Superior temporal gyrus (tissue), 1 donor: ENCODE results near the gene NRXN3.
A peak's percentile ranks its signal among the peaks of the same experiment; 100 is the strongest.

ENCODE experiments used
- DNase-seq: peaks from one replicate; pipeline ENCODE4 v3.0.0-alpha.2; 2016; ENCODE audit errors: extremely low spot score

NRXN3 gene

DNA sequence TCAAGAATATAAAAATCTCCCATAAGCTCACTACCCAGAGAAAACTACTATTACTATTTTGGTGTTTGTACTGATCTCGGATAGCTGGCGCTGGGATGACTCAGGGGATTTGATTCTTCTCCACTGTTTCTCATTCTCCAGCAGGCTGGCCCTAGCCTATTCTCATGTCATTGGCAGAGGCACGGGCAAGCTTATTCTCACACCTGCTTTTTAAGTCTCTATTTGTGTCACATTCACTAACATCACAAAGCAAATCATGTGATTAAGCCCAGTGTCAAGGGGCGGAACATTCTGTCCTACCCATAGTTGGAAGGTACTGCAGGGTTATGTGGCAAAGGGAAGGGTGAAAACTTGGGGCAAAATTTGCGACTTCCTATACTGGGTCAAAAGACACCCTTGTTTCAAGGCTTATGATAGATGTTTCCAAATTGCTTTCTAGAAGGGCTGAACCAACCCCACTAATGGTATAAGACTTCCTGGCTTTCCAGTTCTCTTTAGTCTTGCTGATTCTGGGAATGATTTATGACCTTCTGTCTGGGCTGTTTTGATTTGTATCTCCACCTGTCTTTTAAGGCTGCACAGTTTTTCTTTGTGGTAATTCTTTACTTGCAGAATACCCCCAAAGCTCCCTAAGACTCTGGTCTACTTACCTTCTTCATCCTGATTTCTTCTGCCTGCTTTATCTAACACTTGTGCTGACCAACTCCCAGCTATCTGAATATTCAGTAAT is 406.4 kb downstream of the NRXN3 start:
- DNase-seq: no peak

DNA sequence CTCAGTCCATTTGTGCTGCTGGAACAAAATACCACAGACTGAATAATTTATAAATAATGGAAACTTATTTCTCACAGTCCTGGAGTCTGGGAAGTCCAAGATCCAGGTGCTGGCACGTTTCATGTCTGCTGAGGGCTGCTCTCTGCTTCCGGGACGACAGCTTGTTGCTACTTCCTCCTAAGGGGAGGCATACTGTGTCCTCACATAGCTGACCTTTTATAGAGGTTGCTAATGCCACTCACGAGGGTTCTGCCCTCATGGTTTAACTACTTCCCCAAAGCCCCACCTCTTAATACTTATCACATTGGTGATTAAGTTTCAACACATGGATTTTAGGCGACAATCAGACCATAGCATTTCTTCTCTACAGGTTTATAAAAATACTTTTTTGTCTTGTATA is 411.1 kb downstream of the NRXN3 start:
- no peak for DNase-seq

DNA sequence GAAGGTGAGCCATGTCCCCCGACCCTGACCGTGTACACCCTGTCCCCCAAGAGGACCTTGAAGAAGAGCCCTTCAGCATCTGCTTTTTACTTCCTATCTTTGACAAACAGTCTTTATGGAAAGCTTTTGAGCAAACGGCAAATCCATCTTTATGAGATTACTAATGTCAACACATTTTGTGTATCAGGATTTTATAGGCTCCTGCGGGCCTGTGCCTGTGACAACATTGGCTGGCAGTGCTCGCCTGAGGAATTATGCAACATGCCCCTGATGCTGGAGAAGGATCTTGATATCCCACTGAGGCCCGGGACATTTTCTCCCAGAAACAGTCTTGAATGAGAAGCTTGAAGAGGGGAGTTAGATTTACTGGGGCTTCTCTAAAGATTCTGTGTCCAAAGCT is 416.5 kb downstream of the NRXN3 start:
- no peak for DNase-seq

DNA sequence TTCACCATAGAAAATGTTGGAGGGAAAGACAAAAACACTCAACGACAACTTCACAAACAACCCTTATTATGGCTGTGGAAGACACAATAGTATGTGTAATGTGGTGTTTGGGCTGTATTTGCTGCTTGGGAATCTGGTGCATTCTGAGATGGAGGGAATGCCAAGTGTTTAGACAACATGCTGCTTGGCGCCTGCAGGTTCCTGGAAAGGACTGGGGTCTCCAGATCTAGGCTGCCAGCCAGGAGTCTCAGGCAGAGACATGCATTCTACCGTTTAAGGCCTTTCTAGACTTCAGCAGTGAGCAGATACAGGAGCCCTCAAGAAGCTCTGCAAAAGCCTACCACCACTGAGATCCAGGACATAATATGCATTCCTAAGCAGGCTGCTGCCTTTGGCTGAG is 418.7 kb downstream of the NRXN3 start:
- no peak for DNase-seq

DNA sequence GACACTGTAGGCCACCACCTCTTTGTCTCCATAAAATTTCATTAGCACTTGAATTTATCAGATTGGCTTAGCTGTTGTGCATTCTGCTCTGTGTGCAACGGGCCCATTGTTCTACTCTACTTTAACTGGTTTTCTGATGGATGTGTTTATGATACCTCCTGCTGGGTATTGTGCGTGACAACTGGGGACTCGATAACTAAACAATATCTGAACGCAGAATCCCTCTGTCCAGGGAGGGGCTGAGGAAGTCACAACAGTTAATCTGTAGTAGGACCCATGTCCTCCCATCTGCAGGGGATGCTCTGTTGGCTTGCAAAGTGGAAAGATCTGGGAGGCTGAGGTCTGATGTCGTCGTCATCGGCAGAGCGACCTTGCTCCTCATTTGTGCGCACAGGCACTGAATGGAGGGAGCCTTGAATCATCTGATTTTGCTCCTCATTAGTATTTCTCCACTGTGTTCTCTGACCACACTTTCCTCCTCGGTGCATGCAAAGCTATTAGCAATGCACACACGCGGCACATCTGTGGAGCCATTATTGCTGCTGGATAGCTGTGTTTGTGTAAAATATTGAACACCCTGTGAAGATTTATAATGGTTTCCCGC is 422.5 kb downstream of the NRXN3 start:
- DNase-seq: no peak

DNA sequence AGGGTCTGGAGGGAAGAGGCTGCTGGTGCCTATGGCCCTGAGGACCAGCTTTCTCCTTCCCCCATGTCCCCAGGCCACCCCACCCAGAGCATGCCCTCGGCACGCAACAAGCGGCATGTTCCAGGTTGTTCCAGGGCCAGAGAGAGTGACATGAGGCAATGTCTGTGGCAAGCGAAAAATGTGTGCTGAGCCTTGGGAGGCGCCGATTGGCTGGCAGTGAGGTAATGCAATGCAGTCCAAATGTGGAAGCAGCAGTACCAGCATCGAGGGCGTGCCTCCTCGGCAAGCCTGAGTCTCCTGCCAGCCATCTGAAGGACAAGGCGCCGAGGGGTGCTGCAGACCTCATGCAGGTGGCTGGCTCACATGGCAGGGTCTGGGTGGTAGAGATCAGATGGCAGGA is 423.8 kb downstream of the NRXN3 start:
- DNase-seq: no peak

DNA sequence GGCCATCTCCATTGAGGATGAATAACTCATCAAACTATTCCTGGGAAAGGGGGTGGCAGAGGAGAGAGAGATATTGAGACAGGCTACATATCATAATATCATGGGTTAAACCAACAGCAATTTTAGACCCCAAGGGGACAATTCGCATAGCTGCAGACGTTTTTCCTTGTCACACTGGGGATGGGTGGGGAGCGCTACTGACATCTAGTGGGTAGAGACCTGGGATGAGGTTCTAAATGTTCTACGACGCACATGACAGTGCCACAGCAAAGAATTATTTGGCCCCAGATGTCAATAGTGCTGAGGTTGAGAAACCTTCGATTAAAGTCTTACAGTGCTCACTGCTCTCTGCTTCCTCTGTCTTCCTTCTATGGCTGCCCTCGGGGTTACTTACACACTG is 425.6 kb downstream of the NRXN3 start:
- DNase-seq: no peak

DNA sequence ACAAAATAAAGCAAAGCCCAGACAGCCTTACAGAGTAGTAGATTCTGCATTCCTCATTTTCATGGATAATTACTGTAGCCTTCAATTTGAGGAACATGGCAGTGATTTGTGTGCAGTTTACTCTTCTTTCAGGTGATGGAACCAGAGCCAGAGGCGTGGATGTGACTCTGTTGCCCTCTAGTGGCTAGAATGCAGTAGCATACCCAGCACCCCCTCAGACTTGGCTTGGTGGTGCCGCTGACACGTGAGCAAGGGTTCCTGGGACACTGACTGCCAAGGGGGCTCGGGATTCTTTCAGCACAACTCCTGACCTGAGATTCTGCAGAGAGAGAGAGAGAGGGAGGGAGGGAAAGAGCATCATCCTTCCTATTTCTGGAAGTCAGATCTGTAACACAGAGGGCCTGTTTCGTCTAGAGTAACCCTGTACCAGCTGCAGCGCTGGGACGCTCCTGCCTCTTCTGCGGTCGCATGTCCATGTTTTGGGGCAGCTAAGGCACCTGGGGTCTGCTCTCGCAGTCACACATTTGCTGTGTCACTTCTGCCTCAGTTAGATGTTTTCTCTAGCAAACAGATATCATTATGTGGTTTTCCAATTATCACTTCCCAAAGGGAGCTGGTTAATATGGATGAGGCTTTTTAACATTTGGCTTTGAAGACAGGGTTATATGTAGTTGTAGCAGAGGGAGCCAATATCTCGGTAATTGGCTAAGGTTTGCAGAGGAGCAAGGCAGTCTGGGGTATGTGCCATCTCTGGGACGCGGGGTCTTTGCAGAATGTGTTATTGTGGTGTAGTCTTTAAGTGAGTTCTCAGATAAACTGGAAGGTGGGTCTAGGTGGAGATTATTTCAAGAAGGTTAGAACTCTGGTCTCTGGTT is 428.1 kb downstream of the NRXN3 start:
- DNase-seq: peak; percentile 87

DNA sequence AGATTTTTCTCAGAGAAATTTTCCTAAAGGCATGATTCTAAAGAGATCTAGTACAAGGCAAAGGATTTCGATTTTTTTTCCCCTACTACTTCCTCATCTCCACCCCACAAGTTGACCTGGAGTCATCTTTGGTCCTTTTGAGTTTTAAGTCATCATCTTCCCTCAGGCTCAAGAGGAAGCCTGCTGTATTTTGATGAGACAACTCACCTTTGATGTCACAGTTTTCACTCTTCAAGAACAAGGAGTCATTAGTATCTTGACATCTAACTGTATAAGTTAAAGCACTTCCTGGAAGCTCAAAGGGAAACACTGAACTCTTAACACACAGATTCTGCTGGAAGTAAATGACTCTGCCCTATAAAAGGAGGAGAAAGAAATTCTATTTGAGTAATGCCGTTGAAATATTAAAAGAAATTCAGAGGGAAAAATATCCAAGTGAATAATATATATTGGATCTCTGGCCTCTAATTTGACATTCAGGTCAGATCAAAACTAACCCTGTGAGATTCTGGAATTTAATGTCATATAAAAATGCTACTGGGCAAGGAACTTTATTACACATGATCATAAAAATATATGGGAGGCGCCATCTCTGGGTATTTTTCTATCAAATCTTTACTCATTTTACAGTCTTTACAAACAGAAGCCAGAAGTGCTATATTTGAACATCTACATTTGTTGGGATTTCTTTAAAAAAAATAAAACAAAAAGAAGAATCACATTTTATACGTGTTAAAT is 435.0 kb downstream of the NRXN3 start:
- DNase-seq: no peak

DNA sequence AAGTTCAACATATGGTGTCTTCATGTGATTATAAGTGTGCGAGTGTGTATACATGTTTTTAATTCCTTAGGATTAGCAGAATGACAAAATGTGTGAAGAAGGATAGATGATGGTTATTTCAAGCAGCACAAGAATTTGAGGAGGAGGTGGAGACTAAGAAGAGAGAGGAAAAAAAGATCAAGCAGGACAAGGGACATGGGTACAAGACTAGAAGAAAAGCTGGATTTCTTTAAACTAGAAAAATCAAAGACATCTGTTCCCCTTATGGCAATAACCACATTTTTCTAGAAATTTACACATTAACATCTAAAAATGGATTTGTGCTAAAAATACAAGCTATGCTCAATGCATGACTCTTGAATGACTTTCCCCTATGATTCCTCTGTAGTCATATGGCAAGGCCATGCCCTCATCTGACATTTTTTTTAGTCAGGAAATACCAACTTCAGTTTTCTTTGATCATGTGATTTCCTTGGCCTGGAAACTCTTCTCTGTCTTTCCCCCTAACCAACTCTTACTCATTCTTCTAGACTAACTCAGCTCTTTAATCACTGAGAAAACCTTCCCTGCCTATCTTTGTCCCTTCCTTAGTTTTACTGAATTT is 435.8 kb downstream of the NRXN3 start:
- DNase-seq: peak; percentile 45

DNA sequence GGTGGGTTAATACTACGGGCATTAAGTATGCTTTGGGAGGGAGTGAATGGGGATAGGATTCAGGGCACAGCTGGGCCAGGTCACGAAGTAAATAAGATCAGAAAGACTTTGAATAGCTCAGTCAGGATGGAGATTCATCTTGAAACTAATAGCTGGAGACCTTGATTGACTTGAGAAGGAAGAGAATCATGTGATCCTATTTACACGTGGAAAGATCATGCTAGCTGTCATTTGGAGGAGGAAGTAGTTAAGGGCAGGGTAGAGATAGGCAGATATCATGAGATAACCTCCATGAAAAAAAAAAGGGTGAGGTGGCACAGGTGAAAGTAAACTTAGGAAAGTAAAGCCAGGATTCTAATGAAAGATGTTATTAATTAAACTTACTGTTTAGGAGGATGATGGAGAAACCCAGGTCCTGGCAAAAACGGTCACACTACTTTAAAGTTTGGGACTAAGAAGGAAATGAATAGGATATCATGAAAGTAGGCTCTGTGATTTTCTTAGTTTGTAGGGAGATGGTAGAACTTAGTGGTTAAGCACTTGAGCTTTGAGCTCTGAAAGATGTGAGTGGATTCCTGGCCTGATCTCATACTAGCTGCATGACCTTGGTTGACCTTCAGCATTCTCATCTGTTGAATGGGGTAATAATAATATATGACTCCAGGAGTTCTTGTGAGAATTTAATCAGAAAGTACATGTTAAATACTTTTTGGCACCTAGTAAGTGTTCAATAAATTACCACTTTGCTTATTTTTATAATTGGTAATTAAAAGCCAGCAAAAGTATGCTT is 439.0 kb downstream of the NRXN3 start:
- no peak for DNase-seq

DNA sequence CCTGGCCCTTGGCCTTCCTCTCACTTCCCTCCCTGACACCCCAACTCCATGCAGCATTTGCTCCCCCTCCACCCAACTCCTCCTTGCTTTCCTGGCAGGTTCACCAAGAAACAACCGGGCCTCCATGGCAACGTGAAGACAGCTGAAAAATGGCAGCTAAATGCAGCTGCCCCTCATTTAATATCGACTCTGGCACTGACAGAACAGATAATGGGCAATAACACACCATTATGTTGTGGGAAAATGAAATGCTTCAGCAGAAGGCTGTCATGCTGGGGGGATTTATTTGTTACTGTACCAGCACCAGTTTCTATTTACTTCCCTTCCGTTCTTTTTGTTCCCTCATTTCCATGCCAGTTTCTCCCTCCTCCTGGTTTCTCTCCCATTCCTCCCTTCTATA is 440.8 kb downstream of the NRXN3 start:
- DNase-seq: no peak

DNA sequence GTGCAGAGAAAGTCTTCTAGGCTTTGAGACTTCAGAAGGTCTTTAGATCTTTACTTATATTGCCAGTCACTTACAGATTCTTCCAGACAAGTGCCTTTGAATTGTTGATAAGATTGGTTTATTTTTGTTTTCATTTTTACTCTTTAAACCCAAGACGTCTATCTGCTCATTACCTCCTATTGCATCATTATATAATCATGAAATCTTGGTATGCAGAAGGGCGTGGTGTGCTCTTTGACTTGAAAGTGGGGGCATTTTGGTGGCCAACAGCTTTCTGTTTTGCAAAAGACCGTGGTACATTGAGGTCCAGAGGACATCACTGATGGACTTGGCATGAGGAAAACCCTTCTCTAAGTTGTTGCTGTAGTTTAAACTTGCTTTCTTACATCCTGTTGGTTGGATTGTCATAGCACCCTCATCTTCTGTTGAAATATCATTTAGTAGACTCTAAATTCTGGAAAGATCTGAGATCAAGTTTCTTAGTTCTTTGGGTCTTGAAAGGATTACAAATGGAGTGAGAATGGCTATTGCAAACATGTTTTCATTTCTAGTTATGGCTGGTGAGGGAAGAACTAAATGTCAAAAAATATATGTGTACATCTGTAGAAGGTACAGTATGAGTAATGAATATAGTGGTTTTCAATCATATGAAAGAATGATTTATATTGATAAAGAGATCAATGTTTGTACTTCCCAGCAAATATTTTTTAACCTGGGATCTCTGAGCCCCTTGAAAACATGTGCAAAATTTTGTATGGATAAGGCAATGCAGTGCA is 441.8 kb downstream of the NRXN3 start:
- no peak for DNase-seq

DNA sequence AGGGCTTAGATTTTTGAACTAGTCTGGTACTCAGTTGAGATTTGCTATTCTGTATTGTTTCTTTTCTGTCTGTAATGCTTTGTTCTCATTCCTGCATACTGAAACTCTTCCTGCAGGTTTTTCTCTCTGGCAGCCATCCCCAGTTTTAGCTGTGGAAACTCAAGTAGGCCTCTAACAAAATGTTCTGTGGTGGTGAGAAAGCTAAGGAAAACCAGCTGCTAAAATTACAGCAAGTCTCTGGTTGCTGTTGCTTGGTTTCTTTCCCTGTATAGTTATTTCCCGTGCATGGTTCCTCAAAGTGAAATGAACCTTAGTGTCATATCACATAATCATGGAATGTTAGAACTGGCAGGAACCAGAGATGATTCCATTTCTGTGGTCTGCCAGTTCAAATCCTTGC is 442.5 kb downstream of the NRXN3 start:
- DNase-seq: peak; percentile 73

DNA sequence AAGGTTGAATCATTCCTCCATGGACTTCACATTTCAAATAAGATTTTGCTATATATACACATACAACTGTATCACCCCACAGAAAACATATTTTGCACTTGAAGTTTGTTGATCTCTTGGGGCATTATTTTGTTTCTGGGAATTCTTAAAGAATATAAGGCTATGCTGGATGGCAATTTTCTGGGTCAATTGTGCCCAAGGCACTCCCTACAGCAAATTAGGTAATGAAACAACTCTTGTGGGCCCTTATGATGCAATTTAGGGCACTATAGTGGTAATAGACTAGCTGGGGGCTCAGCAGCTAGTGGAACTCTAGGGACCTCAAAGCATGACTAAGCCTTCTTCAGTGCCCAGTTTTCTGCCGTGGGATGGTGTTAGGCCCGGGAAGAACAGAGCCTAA is 444.4 kb downstream of the NRXN3 start:
- DNase-seq: no peak

DNA sequence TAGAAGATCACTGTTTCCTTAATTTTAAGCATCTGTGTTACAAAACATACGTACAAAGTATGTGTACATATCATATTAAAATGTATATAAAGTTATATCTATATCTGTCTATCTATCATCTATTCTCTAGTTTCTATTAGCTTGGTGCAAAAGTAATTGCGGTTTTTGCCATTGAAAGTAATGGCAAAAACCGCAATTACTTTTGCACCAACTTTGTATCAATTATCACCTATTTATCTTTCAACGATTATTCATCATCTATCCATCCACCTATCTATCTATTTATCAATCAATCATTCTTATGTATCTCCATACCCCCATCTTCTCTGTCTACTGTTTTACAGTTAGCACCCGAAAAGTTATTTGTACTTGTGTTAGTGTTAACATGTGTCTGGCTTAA is 447.6 kb downstream of the NRXN3 start:
- DNase-seq: no peak

DNA sequence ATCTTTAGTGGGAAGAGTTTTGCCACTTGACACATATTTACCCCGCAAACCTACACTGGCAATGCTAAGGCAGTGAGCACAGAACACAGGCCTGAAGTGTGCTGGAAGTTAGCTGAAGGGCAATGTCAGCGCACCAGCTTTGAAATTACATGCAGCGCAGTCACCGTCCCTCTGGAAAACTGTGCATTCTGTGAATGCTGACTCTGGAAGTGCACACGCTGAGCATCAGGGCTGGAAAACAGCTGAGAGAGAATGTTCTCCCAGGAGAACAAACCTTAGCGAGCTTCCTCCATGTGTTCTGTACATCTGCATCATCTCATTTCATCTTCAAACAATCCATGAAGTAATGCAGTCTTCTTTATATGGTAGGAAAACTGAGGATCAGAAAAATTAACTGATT is 448.2 kb downstream of the NRXN3 start:
- DNase-seq: no peak

DNA sequence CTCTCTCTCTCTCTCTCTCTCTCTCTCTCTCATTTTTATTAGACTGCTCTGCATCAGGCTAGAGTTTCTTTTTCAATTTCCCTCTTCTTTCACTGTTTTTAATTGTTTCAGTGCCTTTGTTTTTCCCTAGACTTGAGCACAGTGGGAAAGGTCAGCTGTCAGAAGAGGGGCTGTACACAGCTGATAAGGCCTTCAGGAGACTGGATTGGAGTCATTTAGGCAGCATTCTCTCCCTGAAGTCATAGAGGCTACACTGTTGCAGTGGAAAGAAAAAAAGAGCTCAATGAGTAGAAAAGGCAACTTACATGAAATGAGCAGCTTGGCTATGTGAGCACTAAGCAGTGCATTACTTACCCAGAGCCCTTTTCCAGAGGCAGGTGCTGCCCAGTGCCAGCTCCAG is 456.9 kb downstream of the NRXN3 start:
- DNase-seq: no peak

DNA sequence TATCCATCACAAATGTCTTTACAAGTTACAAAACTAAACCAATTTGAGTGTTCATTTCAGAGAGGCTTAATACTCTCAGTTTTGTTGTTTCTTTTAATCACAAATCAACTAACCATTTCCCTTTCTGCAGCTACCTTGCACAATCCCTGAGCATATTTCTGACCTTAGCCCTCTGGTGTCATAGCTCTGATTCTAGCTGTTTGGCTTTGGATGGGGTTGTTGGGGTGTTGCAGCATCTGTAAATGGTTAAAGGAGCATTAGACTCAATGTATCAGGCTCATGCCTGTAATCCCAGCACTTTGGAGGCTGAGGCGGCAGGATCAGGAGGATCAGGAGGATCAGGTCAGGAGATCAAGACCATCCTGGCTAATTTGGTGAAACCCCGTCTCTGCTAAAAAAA is 461.4 kb downstream of the NRXN3 start:
- DNase-seq: no peak

DNA sequence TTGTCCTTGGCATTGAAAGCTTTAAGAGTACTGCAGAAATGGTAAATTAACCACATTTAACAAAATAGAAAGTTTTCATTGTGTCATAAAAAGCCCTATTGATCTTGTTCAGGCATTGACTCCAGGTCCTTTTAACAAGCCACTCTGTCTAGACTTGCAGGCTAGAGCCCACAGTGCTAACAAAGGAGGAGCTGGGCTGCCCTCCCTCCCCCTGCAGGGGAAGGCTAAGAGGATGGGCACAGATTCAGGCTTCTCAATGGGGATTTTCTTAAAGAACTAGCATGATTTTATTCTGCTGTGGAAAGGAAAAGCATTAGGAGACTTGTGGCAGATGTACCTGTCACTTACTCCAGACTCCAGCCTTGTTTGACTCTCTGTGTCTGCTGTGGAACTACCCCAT is 463.6 kb downstream of the NRXN3 start:
- DNase-seq: no peak
